Keratinocyte (primary cell): ENCODE measurements around the gene MEFV. TPM values are rescaled to one million over a fixed set of nuclear protein-coding genes. Genes with fewer than 3 reads are reported as not detected.

Source experiments
- DNase-seq: peaks from one replicate; pipeline ENCODE4 v3.0.0-alpha.2; 2011; ENCODE audit warnings: low read depth, missing footprints, low spot score
- FAIRE-seq: peaks from 2 replicates; lab custom pipeline; 2011; peaks lifted over from hg19 to GRCh38; lab: Jason Lieb, UNC
- H2AFZ ChIP-seq: 2 replicates; pipeline ENCODE4 v1.6.0; 2012; ENCODE audit warnings: low read length, control low read depth, inconsistent platforms; ENCODE audit not compliant: control insufficient read depth
- H3K27ac ChIP-seq: 2 replicates; pipeline ENCODE4 v1.5.1; 2011; ENCODE audit warnings: low read length; ENCODE audit not compliant: control insufficient read depth, insufficient read depth
- H3K27me3 ChIP-seq: 3 replicates; pipeline ENCODE4 v1.6.0; 2011; ENCODE audit warnings: low read length; ENCODE audit not compliant: control insufficient read depth, insufficient read depth; ENCODE audit errors: extremely low read depth
- H3K36me3 ChIP-seq, 2 experiments: 2 replicates in 1 of 2; 3 replicates in 1 of 2; pipeline ENCODE4 v1.5.1; 2011; ENCODE audit warnings: low read length in 2 of 2, mild to moderate bottlenecking in 1 of 2; ENCODE audit not compliant: control insufficient read depth in 2 of 2, insufficient read depth in 2 of 2; ENCODE audit errors: extremely low read depth in 1 of 2
- H3K4me1 ChIP-seq: 3 replicates; pipeline ENCODE4 v1.5.1; 2011; ENCODE audit warnings: low read length; ENCODE audit not compliant: control insufficient read depth, insufficient read depth; ENCODE audit errors: extremely low read depth
- H3K4me2 ChIP-seq: 3 replicates; pipeline ENCODE4 v1.6.0; 2011; ENCODE audit warnings: low read depth, low read length; ENCODE audit not compliant: control insufficient read depth, insufficient read depth; ENCODE audit errors: extremely low read depth
- H3K4me3 ChIP-seq, 3 experiments: fragments of 200-600 bp in 1 of 3; sonication (generic) in 1 of 3; 2 replicates in 2 of 3; 3 replicates in 1 of 3; pipeline ENCODE4 v1.5.1; 2011 to 2016; ENCODE audit warnings: low read length in 3 of 3, mild to moderate bottlenecking in 3 of 3, control low read depth in 2 of 3, inconsistent platforms in 1 of 3, low read depth in 1 of 3, mixed read lengths in 1 of 3, mixed run types in 1 of 3, moderate library complexity in 1 of 3; ENCODE audit not compliant: control insufficient read depth in 2 of 3, insufficient read depth in 2 of 3; ENCODE audit errors: extremely low read depth in 1 of 3
- H3K79me2 ChIP-seq: 2 replicates; pipeline ENCODE4 v1.6.0; 2012; ENCODE audit warnings: low read length; ENCODE audit not compliant: control insufficient read depth, insufficient read depth
- H3K9ac ChIP-seq: 3 replicates; pipeline ENCODE4 v1.6.0; 2011; ENCODE audit warnings: low read length; ENCODE audit not compliant: control insufficient read depth, insufficient read depth; ENCODE audit errors: extremely low read depth
- H3K9me1 ChIP-seq: 3 replicates; pipeline ENCODE4 v1.6.0; 2011; ENCODE audit warnings: low read length; ENCODE audit not compliant: control insufficient read depth, insufficient read depth; ENCODE audit errors: extremely low read depth
- H3K9me3 ChIP-seq: 2 replicates; pipeline ENCODE4 v1.5.1; 2012; ENCODE audit warnings: low read depth, low read length; ENCODE audit not compliant: control insufficient read depth
- H4K20me1 ChIP-seq: 3 replicates; pipeline ENCODE4 v1.6.0; 2011; ENCODE audit warnings: low read length; ENCODE audit not compliant: control insufficient read depth, insufficient read depth; ENCODE audit errors: extremely low read depth
- EZH2 ChIP-seq: IDR thresholded peaks from one replicate; pipeline ENCODE4 v1.6.1; 2012; ENCODE audit warnings: inconsistent platforms, mild to moderate bottlenecking, low read length, moderate library complexity
- dilution Hi-C: fragments of 300-500 bp; cut with MboI; formaldehyde crosslinking; loops from one replicate; pipeline ENCODE4 v1.7.0; 2020; ENCODE audit warnings: low sequenced_read_pairs; ENCODE audit not compliant: extremely low pct_ligation_motif_present
- polyA plus RNA-seq, 5 experiments: library from polyadenylated mRNA; depleted of rRNA in 3 of 5; stranded (reverse) in 3 of 5; stranded (forward) in 1 of 5; unstranded in 1 of 5; fragments of >200 nt; gene quantifications; 1 replicate in 1 of 5; 2 replicates in 3 of 5; 3 replicates in 1 of 5; pipeline versions ENCODE4 v1.2.1 to v1.2.3, GENCODE V29; 2011 to 2012; ENCODE audit warnings: missing spikeins in 2 of 5, low read depth in 1 of 5, low replicate concordance in 1 of 5
- TF ChIP-seq, protein P1 (sequence below), 3 experiments: IDR thresholded peaks in 1 of 3; conservative IDR thresholded peaks in 1 of 3; optimal IDR thresholded peaks in 1 of 3; 2 replicates in 2 of 3; 3 replicates in 1 of 3; pipeline versions ENCODE3 to v1.5.1; 2011; ENCODE audit warnings: low read length in 3 of 3, mild to moderate bottlenecking in 3 of 3, moderate library complexity in 2 of 3, control low read depth in 1 of 3, inconsistent platforms in 1 of 3; ENCODE audit not compliant: insufficient read depth in 2 of 3; ENCODE audit errors: extremely low read depth in 1 of 3

Gene MEFV
- polyA plus RNA-seq, 1 donor (not counting 4 experiments of a cell fraction or from before 2014, with no cell fraction given): not detected

DNA sequence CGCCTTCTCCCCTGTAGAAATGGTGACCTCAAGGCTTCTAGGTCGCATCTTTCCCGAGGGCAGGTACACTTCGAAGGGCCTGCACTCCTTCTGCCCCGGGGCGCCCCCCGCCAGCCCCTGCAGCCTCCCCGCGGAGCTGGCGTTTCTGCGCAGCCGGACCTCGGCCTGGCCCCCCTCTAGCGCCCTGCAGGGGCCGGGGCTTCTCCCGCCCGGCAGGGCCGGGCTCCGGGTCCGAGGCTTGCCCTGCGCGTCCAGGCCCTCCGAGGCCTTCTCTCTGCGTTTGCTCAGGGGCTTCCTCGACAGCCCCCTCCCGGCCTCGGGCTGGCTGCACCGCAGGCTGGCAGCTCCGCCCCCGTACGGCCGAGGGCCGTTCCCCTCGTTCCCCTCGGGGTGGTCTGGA, 2.1 kb downstream of the MEFV start:
- Histone ChIP-seq H3K9me1 (no peaks in the 10 kb centered on the region), H3K4me3 (no peak overlapping the region), H3K27ac (no peak overlapping the region), H3K9me3 (no peaks in the 10 kb centered on the region), H4K20me1 (no peaks in the 10 kb centered on the region), H3K36me3 (no peaks in the 10 kb centered on the region), H3K4me1 (no peaks in the 10 kb centered on the region), H3K79me2 (no peaks in the 10 kb centered on the region), H3K9ac (no peak overlapping the region), H2AFZ (no peak overlapping the region), H3K27me3 (no peaks in the 10 kb centered on the region), H3K4me2 (no peak overlapping the region)
- FAIRE-seq: no peak
- DNase-seq: no peak
- dilution Hi-C loops: no loop called here
- TF ChIP-seq, protein P1, sequence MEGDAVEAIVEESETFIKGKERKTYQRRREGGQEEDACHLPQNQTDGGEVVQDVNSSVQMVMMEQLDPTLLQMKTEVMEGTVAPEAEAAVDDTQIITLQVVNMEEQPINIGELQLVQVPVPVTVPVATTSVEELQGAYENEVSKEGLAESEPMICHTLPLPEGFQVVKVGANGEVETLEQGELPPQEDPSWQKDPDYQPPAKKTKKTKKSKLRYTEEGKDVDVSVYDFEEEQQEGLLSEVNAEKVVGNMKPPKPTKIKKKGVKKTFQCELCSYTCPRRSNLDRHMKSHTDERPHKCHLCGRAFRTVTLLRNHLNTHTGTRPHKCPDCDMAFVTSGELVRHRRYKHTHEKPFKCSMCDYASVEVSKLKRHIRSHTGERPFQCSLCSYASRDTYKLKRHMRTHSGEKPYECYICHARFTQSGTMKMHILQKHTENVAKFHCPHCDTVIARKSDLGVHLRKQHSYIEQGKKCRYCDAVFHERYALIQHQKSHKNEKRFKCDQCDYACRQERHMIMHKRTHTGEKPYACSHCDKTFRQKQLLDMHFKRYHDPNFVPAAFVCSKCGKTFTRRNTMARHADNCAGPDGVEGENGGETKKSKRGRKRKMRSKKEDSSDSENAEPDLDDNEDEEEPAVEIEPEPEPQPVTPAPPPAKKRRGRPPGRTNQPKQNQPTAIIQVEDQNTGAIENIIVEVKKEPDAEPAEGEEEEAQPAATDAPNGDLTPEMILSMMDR (optimal IDR thresholded peaks at IDR 0.05 in 1 of 3, IDR thresholded peaks at IDR 0.05 in 1 of 3, conservative IDR thresholded peaks at IDR 0.05 in 1 of 3; ENCODE audit: extremely low read depth in 1 of 3, insufficient read depth in 2 of 3, low read length in 3 of 3): no peak
- TF ChIP-seq EZH2: no peak

- dilution Hi-C loops: no loop called here
- Histone ChIP-seq H3K4me3 (no peak overlapping the region), H3K27me3 (no peaks in the 10 kb centered on the region), H3K9ac (no peak overlapping the region), H3K4me2 (no peak overlapping the region), H3K79me2 (no peaks in the 10 kb centered on the region), H3K4me1 (no peaks in the 10 kb centered on the region), H2AFZ (no peak overlapping the region), H3K9me1 (no peaks in the 10 kb centered on the region), H4K20me1 (no peaks in the 10 kb centered on the region), H3K36me3 (no peaks in the 10 kb centered on the region), H3K27ac (no peak overlapping the region), H3K9me3 (no peaks in the 10 kb centered on the region)
- FAIRE-seq (no peak), DNase-seq (no peak)
- no peak for TF ChIP-seq EZH2
- TF ChIP-seq, protein P1 (optimal IDR thresholded peaks at IDR 0.05 in 1 of 3, IDR thresholded peaks at IDR 0.05 in 1 of 3, conservative IDR thresholded peaks at IDR 0.05 in 1 of 3; ENCODE audit: extremely low read depth in 1 of 3, insufficient read depth in 2 of 3, low read length in 3 of 3): no peak
These were observed 3.5 kb downstream of the MEFV start for GRCh38 chr16:3252967-3253366.
